ENCODE data around the gene RAPGEF4.

DNA sequence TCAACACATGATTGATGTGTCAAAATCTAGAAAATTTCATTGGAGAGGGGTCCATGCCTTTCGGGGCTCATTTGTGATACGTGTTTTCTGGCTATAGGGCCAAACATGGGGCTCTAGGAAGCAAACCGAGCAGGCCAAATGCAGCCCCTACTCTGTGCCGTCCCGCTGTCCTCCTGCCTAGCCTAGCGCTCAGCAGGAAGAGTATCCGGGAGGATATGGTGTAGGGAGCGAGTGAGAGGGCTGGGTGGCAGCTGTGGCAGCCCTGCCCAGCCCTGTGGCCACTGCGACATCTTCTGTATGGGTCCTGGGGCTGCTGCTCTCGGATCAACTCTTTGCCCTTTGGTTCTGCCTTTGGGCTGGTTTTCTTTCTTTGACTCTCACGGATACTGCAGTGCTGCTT is 219.9 kb downstream of the RAPGEF4 start:
- TF ChIP-seq, protein P1, sequence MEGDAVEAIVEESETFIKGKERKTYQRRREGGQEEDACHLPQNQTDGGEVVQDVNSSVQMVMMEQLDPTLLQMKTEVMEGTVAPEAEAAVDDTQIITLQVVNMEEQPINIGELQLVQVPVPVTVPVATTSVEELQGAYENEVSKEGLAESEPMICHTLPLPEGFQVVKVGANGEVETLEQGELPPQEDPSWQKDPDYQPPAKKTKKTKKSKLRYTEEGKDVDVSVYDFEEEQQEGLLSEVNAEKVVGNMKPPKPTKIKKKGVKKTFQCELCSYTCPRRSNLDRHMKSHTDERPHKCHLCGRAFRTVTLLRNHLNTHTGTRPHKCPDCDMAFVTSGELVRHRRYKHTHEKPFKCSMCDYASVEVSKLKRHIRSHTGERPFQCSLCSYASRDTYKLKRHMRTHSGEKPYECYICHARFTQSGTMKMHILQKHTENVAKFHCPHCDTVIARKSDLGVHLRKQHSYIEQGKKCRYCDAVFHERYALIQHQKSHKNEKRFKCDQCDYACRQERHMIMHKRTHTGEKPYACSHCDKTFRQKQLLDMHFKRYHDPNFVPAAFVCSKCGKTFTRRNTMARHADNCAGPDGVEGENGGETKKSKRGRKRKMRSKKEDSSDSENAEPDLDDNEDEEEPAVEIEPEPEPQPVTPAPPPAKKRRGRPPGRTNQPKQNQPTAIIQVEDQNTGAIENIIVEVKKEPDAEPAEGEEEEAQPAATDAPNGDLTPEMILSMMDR (IDR thresholded peaks at IDR 0.05), result no peak
- no peak for TF ChIP-seq POLR2AphosphoS5 (IDR thresholded peaks at IDR 0.05; ENCODE audit: low read depth, low read length)

All from Panc1 (cell line).